Activated naive CD4-positive, alpha-beta T cell treated with anti-CD3 and anti-CD28 coated beads, Interleukin-2, amount 50 U/mL, for 16 hours (primary cell): ENCODE data around the gene AR.

ENCODE experiments used
- DNase-seq: peaks from one replicate; pipeline ENCODE4 v3.0.0-alpha.2; 2020

The AR gene, protein sequence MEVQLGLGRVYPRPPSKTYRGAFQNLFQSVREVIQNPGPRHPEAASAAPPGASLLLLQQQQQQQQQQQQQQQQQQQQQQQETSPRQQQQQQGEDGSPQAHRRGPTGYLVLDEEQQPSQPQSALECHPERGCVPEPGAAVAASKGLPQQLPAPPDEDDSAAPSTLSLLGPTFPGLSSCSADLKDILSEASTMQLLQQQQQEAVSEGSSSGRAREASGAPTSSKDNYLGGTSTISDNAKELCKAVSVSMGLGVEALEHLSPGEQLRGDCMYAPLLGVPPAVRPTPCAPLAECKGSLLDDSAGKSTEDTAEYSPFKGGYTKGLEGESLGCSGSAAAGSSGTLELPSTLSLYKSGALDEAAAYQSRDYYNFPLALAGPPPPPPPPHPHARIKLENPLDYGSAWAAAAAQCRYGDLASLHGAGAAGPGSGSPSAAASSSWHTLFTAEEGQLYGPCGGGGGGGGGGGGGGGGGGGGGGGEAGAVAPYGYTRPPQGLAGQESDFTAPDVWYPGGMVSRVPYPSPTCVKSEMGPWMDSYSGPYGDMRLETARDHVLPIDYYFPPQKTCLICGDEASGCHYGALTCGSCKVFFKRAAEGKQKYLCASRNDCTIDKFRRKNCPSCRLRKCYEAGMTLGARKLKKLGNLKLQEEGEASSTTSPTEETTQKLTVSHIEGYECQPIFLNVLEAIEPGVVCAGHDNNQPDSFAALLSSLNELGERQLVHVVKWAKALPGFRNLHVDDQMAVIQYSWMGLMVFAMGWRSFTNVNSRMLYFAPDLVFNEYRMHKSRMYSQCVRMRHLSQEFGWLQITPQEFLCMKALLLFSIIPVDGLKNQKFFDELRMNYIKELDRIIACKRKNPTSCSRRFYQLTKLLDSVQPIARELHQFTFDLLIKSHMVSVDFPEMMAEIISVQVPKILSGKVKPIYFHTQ

GRCh38 chrX:67543818-67544217 is at the start of gene AR:
AR (plus strand) TSS chrX:67544021; CDS start chrX:67545147, 1,126 bp downstream.
- no peak for DNase-seq

DNA sequence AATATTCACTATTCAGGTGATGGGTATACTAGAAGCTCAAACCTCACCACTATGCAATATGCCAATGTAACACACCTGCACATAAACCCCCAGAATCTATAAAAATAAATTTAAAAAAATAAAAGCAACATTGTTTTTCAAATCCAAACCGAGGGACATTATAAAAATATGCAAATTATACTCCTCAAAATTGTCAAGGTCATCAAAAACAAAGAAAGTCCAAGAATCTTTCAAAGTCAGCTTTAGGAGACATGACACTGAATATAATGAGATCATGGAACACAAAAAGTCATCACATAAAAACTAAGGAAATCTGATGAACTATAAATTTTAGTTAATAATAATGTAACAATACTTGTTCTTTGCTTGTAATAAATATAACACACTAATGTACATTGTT is 43.2 kb upstream of the AR start:
- no peak for DNase-seq

DNA sequence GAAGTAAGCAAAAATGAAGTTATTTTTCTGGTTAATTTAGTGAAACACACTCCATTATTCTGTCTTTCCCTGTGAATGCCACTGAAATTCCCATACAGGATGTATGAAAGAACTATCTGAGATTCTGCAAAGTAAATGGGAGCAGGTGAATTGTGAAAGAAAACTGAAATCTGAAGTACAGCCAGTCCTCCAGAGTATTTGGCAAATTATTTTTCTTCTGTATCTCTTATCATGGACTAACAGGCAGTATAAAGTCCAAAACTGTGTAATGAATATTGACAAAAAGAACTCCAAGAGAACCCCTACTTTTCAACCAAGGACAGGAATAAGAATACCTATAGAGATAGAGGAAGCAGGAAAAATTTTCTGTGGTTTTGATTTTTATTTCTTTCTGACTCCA is 40.8 kb upstream of the AR start:
- DNase-seq, result no peak

- DNase-seq, result no peak
Measured at GRCh38 chrX:67503453-67503852, 40.4 kb upstream of the AR start.

DNA sequence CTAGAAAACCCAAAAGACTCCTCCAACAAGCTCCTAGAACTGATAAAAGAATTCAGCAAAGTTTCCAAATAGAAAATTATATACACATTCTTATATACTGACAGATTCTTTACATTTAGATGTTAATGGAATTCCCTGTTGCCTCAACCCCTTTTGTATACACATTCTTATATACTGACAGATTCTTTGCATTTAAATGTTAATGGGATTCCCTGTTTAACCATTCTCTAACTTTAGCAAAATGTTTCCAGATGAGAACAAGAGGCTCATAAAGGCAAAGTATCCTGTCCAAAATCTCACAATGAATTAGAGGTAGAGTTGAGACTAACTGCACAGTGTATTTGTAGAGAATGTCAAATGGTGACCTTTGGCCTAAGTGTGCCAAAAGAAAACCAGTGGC is 23.1 kb upstream of the AR start:
- no peak for DNase-seq

- DNase-seq, result no peak
Measured at GRCh38 chrX:67523002-67523681, 20.7 kb upstream of the AR start.

- no peak for DNase-seq
Measured at GRCh38 chrX:67523932-67524331, 19.9 kb upstream of the AR start.

GRCh38 chrX:67524428-67524827 is 19.4 kb upstream of the AR start:
- DNase-seq, result no peak

DNA sequence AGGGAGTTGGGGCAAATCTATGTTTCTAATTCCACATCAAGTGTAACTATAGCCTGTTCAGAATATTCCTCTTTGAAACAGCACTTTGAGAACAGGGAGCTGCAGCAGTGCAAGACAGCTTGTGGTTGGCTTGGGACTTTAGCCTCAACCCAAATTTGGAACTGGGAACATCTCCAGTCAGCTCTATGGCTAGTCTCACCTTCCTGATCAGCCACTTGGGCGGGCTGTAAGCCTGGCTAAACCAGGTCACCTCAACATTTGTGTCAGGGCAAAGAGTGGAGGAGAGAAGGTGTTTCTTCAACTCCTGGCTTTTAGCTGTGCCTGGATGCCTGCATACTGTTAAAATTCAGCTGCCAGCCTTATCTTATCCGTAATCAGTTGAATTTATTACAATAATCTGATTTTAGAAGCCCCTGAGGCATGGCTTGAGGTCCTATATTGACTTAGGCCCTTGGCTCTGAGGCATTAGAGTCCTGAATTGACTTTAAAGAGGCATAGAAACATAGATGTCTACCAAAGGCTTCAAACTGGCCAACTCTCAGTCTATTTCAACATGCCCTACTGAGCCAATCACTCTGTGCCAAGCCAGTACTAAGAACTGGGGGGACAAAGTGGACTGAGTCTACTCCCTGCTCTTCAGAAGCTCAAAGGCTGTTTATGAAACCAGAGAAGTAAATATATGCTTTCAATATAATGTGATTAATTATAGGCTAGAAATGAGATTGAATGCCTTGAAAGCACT is 18.7 kb upstream of the AR start:
- no peak for DNase-seq

GRCh38 chrX:67536564-67536963 is 7.3 kb upstream of the AR start:
- DNase-seq, result no peak

DNA sequence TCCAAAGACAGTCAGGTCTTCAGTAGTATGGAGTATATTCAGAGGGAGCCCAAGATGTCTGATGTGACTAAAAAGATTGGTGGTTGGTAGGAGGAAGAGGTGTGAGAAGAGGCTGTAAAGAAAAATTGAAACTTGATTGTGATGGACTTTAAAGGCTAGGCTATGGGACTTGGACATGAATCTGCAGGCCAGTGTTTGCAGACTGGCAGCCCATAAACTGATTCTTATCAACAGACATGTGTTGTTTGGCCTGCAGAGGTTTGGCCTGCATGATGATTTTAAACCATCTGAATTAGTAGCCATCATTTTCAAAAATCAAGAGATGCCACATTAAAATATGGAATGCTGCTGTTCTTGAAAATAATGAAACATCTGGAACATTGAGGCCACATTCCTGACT is 5.4 kb upstream of the AR start:
- no peak for DNase-seq

DNA sequence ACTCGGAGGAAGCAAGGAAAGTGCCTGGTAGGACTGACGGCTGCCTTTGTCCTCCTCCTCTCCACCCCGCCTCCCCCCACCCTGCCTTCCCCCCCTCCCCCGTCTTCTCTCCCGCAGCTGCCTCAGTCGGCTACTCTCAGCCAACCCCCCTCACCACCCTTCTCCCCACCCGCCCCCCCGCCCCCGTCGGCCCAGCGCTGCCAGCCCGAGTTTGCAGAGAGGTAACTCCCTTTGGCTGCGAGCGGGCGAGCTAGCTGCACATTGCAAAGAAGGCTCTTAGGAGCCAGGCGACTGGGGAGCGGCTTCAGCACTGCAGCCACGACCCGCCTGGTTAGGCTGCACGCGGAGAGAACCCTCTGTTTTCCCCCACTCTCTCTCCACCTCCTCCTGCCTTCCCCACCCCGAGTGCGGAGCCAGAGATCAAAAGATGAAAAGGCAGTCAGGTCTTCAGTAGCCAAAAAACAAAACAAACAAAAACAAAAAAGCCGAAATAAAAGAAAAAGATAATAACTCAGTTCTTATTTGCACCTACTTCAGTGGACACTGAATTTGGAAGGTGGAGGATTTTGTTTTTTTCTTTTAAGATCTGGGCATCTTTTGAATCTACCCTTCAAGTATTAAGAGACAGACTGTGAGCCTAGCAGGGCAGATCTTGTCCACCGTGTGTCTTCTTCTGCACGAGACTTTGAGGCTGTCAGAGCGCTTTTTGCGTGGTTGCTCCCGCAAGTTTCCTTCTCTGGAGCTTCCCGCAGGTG is 637 bp downstream of the AR start:
- no peak for DNase-seq

GRCh38 chrX:67545036-67545821 is 1.4 kb downstream of the AR start:
- no peak for DNase-seq

DNA sequence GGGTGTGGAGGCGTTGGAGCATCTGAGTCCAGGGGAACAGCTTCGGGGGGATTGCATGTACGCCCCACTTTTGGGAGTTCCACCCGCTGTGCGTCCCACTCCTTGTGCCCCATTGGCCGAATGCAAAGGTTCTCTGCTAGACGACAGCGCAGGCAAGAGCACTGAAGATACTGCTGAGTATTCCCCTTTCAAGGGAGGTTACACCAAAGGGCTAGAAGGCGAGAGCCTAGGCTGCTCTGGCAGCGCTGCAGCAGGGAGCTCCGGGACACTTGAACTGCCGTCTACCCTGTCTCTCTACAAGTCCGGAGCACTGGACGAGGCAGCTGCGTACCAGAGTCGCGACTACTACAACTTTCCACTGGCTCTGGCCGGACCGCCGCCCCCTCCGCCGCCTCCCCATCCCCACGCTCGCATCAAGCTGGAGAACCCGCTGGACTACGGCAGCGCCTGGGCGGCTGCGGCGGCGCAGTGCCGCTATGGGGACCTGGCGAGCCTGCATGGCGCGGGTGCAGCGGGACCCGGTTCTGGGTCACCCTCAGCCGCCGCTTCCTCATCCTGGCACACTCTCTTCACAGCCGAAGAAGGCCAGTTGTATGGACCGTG is 2.2 kb downstream of the AR start:
- DNase-seq, result no peak

DNA sequence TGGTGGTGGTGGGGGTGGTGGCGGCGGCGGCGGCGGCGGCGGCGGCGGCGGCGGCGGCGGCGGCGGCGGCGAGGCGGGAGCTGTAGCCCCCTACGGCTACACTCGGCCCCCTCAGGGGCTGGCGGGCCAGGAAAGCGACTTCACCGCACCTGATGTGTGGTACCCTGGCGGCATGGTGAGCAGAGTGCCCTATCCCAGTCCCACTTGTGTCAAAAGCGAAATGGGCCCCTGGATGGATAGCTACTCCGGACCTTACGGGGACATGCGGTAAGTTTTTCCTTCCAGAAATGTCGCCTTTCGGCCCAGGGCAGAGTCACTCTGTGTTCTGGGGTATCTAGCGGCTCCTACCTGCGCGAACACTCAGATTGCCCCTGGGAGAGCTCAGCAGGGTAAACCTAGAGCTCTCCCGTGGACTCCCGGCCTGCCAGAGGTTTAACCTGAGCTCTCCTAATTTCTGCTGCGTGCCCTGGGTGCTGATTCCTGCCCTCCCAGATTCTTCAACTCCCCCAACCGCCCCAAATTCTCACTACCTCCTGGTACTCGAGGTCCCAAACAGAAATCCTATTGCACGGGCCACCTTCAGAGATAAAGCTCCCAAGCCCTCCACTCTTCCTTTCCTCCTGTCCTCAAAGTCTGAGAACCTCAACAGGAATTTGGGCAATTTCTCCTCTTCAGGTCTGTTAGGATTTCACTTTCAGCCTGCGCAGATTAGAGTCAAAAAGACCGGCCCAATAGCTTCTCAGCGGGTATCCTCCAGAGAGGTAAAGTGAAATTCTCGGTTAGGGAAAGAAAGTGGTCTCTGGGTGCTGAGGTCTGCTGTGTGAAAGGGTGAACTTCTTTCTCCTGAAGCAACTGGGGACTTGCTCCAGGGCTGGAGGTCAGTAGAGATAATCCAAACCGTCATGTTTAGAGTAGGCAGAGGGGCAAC is 2.9 kb downstream of the AR start:
- no peak for DNase-seq

DNA sequence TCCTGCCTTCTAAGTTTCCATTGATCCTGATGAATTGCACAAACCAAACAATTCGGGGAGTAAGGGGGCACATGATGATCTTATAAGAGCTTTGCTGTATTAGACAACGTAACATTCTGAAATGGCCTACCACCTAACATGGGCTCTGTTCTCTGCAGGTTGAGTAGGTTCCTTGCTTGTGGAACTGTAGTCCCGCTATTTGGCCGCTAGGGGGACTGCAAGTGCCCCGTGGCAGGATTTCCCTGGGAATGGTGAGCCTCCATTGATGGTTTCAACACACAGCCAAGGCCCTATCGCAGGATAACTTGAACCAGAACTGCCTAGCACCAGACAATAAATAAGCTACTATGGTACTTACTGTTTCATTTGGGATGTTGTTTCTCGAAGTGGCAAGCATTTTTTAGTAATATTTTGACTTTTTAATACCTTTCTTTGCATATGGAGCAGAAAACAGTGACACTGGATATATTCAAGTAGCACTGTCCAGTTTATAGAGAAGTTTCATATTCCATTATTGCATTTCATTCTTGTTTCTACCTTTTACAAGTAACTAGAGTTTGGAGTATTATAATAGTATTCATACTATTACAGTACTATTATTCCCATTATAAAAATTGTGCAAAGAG is 11.9 kb downstream of the AR start:
- no peak for DNase-seq

DNA sequence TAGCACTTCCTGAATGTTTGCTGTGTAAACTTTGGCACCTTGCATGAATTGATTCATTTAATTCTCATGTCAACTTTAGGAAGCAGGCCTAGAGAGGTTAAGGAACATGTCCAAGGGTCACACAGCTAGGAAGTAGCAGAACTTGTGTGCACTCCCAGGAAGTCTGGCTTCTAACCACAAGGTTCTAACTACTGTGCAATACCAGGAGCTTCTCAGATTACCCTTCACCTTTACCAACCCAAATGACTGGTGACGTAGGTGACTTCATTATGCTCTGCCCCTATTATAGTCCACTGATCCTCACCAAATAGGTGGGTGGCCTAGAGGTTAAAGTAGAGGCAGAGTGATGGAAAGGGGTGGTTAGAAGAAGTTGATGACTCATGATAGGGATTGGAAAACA is 14.4 kb downstream of the AR start:
- no peak for DNase-seq

DNA sequence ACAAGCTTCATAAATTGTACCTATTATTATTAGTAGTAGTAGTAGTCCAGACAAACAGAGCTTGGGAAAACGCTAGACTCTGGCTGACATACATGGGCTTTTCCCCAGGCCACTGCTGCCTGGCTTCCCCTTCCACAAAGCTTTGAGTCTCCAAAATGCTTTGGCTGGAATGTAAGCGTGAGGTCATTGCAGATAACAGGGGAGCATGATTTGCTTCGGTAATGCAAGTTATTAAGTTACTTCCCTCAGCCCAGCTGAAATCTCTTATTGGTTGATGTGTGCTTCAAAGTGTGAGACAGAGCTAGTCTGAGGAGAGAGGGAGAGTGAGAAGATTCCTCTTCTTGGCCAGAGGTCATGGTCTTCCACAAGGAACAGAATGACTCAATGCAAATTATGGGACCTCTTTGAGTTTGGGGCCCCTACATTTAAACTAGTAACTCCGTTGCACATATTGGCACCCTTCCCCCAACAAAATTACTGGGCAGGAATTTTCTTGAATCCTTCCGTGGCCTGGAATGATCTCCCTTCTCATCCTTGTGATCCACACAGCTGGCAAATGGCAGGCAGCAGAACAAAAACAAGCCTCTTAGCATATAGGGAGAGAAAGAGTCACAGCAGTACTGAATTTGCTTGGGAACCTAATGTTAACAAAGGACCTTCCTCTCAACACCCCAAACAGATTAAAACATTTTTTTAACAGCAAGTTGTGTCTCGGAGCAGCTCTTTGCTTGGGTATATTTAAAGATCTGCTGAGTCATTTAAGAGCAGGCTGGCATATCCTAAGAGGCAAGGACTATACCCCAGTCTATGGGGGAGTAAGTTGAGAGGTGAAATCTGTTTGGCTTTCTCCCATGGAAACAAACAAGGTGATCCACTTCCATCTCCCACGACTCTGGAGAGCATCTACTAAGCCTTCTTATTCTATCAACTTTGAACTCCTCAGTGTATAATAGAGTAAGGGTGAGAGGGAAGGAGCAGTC is 19.9 kb downstream of the AR start:
- no peak for DNase-seq
